Fibroblast of mammary gland (primary cell): Measurements from ENCODE around the gene PTMA.

Experiments
- DNase-seq: peaks from one replicate; pipeline ENCODE4 v3.0.0-alpha.2; 2010; ENCODE audit warnings: low read depth
- H3K4me3 ChIP-seq: 2 replicates; pipeline ENCODE4 v1.5.1; 2011; ENCODE audit warnings: low read depth, mild to moderate bottlenecking, low read length, moderate library complexity; ENCODE audit not compliant: control insufficient read depth
- TF ChIP-seq, protein P1 (sequence below): conservative IDR thresholded peaks from 2 replicates; pipeline ENCODE4 v1.5.1; 2011; ENCODE audit warnings: low read depth, low read length, inconsistent platforms; ENCODE audit not compliant: control insufficient read depth, insufficient read depth

The PTMA gene

DNA sequence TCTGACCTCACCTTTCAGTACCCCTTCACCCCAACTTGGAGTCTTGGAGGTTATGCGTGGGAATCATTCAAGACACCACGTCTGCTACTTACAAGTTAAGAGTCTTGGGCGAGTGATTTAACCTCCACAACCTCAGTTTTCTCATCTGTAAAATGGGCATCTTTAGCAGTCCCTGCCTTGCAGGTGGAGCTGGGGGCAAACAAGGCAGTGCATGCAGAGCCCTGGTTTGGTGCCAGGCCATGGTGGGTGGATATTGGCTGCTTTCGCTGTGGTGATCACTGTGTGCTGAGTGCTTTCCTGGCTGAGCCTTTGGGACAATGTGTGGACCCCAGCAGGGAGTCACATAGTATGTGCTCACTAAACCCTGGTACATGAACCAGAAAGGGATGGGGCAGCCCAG, 20.4 kb upstream of the PTMA start:
- no peak overlapping the region for H3K4me3 ChIP-seq
- TF ChIP-seq, protein P1, sequence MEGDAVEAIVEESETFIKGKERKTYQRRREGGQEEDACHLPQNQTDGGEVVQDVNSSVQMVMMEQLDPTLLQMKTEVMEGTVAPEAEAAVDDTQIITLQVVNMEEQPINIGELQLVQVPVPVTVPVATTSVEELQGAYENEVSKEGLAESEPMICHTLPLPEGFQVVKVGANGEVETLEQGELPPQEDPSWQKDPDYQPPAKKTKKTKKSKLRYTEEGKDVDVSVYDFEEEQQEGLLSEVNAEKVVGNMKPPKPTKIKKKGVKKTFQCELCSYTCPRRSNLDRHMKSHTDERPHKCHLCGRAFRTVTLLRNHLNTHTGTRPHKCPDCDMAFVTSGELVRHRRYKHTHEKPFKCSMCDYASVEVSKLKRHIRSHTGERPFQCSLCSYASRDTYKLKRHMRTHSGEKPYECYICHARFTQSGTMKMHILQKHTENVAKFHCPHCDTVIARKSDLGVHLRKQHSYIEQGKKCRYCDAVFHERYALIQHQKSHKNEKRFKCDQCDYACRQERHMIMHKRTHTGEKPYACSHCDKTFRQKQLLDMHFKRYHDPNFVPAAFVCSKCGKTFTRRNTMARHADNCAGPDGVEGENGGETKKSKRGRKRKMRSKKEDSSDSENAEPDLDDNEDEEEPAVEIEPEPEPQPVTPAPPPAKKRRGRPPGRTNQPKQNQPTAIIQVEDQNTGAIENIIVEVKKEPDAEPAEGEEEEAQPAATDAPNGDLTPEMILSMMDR, result no peak
- no peak for DNase-seq

DNA sequence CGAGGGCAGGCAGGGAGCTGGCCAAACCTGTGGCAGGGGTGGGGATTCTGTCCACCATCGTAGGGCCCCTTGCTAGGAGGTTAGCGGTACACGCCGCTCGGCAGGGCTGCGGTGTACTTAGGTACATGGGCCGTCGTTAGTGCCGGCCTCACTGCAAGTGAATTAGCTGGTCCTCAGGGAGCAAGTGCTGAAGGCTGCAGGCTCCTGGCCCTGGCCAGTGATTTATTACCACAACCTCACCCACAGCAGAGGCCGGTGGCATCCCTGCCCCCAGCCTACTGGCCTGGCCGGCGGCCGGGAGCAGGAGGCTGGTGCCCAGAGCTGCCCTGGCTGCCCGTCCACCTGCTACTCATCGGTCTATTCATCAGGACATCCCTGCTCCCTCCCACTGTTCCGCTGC, 19.6 kb upstream of the PTMA start:
- DNase-seq, result no peak
- H3K4me3 ChIP-seq, result no peak overlapping the region
- TF ChIP-seq, protein P1, result no peak

DNA sequence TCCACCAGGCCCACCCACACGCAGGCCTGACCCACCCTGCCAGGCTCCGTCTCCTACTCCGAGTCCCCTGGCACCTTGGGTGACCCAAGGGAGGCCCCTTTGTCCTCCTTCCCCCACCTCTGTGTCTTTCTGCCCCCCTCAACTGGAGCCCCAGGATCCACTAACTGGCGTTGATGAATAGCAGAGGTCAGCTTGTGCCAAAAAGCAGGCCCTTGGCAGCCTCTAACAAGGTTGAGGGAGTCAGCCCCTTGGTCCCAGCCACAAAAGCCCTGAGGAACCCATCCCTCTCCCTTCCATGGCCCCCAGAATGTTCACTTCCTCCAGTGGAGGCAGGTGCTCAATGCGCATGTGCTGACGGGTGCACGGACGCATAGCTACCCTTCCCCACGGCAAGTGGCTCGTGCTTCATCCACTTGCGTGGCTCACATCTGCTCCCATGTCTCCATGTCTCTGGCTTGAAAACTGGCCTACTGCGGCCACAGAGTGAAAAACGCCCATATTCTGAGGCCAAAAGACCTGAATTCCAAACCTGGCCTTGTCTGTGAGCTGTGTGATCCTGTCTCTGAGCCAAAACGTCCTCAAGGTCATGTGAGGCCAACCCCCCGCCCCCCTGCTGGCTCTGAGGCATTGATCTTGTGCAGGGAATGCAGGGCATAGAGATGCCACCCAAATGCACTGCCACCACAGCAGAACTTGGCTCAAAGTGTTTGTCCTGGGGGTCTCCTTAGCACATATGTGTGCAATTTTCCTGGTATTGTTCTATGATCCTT, 19.0 kb upstream of the PTMA start:
- no peak for DNase-seq
- H3K4me3 ChIP-seq, result no peak overlapping the region

DNA sequence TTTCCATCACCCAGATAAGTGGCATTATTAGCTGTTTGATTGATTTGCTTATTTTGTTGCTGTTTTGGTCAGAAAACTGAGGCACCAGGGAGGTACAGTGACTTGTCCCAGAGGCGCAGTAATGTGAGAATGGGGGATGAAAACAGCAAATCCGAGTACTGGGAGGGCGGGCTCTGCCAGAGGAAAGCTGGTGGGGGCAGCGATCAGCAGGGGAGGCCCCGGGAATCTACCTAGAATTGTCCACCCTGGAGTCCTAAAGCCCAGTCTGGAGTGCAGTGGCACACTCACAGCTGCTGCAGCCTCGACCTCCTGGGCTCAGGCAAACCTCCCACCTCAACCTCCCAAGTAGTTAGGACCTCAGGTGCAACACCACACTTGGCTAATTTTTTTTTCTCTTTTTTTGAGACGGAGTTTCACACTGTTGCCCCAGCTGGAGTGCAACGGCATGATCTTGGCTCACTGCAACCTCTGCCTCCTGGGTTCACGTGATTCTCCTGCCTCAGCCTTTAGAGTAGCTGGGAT, 17.0 kb upstream of the PTMA start:
- TF ChIP-seq, protein P1, result no peak
- H3K4me3 ChIP-seq, result no peak overlapping the region
- no peak for DNase-seq

More for the DNA sequence above, 19.0 kb upstream of the PTMA start:
- TF ChIP-seq, protein P1, result no peak

DNA sequence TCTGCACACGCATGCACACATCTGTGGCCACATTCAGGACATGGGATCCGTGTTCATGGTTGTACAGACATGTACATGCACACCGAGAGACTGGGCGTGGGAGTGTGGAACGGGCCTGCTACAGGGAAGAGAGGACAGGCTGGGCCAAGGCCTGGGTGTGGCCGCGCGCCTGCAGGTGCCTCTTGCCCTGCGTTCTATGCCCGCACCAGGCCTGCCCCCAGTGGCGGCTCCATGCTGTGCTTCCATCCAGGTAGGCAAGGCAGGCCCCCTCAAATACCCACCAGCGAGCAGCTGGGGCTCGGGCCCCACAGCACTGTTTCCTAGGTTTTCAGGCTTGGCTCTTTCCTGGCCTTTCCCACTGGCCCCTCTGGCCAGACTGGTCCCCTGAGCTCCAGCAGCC, 15.5 kb upstream of the PTMA start:
- DNase-seq, result no peak
- TF ChIP-seq, protein P1, result no peak
- H3K4me3 ChIP-seq, result no peak overlapping the region

DNA sequence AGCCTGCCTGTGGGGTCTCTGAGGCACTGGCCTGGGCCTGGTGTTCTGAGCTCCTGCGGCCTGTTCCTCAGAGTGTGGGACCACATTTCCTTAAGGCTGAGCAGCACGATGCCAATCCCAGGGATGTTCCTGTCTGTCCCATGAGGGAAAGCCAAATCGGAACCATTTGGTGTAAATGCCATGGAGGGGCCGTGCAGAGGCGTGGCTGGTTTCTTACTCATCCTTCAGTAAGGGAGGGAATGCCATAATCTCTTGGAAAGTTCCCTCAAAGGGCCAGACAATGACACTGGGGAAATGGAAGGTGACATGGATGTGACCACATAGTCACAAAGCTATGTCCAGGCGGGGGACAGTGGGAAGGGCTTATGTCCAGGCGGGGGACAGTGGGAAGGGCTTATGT, 14.4 kb upstream of the PTMA start:
- TF ChIP-seq, protein P1, result no peak
- no peak for DNase-seq
- H3K4me3 ChIP-seq, result no peak overlapping the region
